ENCODE data around the gene NXT1. TPM values are rescaled to one million over a fixed set of nuclear protein-coding genes. Genes with fewer than 3 reads are reported as not detected.
"Not testable (repeated sequence)": the region's sequence is repeated elsewhere in the genome, so short reads cannot be mapped to it uniquely, and the experiment has no call there.

The NXT1 gene
- polyA plus RNA-seq, 3 donors from 2014 or later, result 60.3 to 129 (median 94.2) TPM

- peaks cover 0 to 15% (median 3%) of the 10 kb centered on the region in 3 donors for H3K27me3 Mint-ChIP-seq (ENCODE audit: low read depth in 3 of 3)
Observed at GRCh38 chr20:23337312-23337711, 13.3 kb upstream of the NXT1 start.

GRCh38 chr20:23339986-23340385, 10.6 kb upstream of the NXT1 start:
- H3K36me3 Mint-ChIP-seq, result no peaks in the 10 kb centered on the region
- H3K4me1 Mint-ChIP-seq, result no peaks in the 10 kb centered on the region
- H3K9me3 Mint-ChIP-seq, result no peaks in the 10 kb centered on the region
- H3K27me3 Mint-ChIP-seq (ENCODE audit: low read depth in 3 of 3), result peaks cover 0 to 8% (median 3%) of the 10 kb centered on the region in 3 donors
- no peak overlapping the region for H3K27ac Mint-ChIP-seq
- no peak for DNase-seq
- H3K4me3 Mint-ChIP-seq, result no peak overlapping the region

More at GRCh38 chr20:23337312-23337711, 13.3 kb upstream of the NXT1 start:
- no peak for DNase-seq
- H3K9me3 Mint-ChIP-seq, result no peaks in the 10 kb centered on the region
- H3K4me3 Mint-ChIP-seq, result no peak overlapping the region
- H3K36me3 Mint-ChIP-seq, result no peaks in the 10 kb centered on the region
- no peak overlapping the region for H3K27ac Mint-ChIP-seq
- no peaks in the 10 kb centered on the region for H3K4me1 Mint-ChIP-seq

GRCh38 chr20:23340524-23340923, 10.1 kb upstream of the NXT1 start:
- peak in 2 of 3 donors; percentile 19 to 39 for DNase-seq
- no peaks in the 10 kb centered on the region for H3K36me3 Mint-ChIP-seq
- H3K27ac Mint-ChIP-seq, result no peak overlapping the region
- H3K4me1 Mint-ChIP-seq, result no peaks in the 10 kb centered on the region
- H3K9me3 Mint-ChIP-seq, result no peaks in the 10 kb centered on the region
- H3K27me3 Mint-ChIP-seq (ENCODE audit: low read depth in 3 of 3), result peaks cover 0 to 8% (median 3%) of the 10 kb centered on the region in 3 donors
- H3K4me3 Mint-ChIP-seq, result no peak overlapping the region

- H3K4me1 Mint-ChIP-seq, result no peaks in the 10 kb centered on the region
- no peak for DNase-seq
- H3K27ac Mint-ChIP-seq, result no peak overlapping the region
- no peak overlapping the region for H3K4me3 Mint-ChIP-seq
- H3K27me3 Mint-ChIP-seq (ENCODE audit: low read depth in 3 of 3), result peaks cover 2 to 8% (median 3%) of the 10 kb centered on the region in 3 donors
- H3K9me3 Mint-ChIP-seq, result no peaks in the 10 kb centered on the region
- H3K36me3 Mint-ChIP-seq, result no peaks in the 10 kb centered on the region
Observed at GRCh38 chr20:23341073-23341472, 9.5 kb upstream of the NXT1 start.

- no peak overlapping the region for H3K27ac Mint-ChIP-seq
- peaks cover 2 to 5% (median 3%) of the 10 kb centered on the region in 3 donors for H3K27me3 Mint-ChIP-seq (ENCODE audit: low read depth in 3 of 3)
- no peak overlapping the region for H3K4me3 Mint-ChIP-seq
- no peak for DNase-seq
- H3K36me3 Mint-ChIP-seq, result no peaks in the 10 kb centered on the region
- H3K9me3 Mint-ChIP-seq, result no peaks in the 10 kb centered on the region
- peaks cover 0 to 2% of the 10 kb centered on the region in 2 donors for H3K4me1 Mint-ChIP-seq
Observed at GRCh38 chr20:23343590-23343989, 7.0 kb upstream of the NXT1 start.

- no peak for DNase-seq
- peak overlapping the region in 1 of 6 donors; percentile 45 for H3K27ac Mint-ChIP-seq
- H3K36me3 Mint-ChIP-seq, result no peaks in the 10 kb centered on the region
- no peak overlapping the region for H3K4me3 Mint-ChIP-seq
- H3K9me3 Mint-ChIP-seq, result no peaks in the 10 kb centered on the region
- peaks cover 7 to 8% of the 10 kb centered on the region in 2 donors for H3K4me1 Mint-ChIP-seq
- H3K27me3 Mint-ChIP-seq (ENCODE audit: low read depth in 3 of 3), result peaks cover 2 to 8% (median 3%) of the 10 kb centered on the region in 3 donors
Observed at GRCh38 chr20:23344336-23344735, 6.3 kb upstream of the NXT1 start.

GRCh38 chr20:23346002-23346401, 4.6 kb upstream of the NXT1 start:
- H3K4me3 Mint-ChIP-seq, result no peak overlapping the region

GRCh38 chr20:23347791-23348190, 2.8 kb upstream of the NXT1 start:
- Mint-ChIP-seq H3K27ac (peak overlapping the region in 5 of 6 donors; percentile 3 to 99 (median 46)), H3K4me3 (peak overlapping the region in 1 of 5 donors; percentile 18), H3K9me3 (no peaks in the 10 kb centered on the region), H3K27me3 (ENCODE audit: low read depth in 3 of 3) (peaks cover 9 to 23% (median 11%) of the 10 kb centered on the region in 3 donors), H3K4me1 (peaks cover 25 to 31% of the 10 kb centered on the region in 2 donors), H3K36me3 (no peaks in the 10 kb centered on the region)
- no peak for DNase-seq

More at GRCh38 chr20:23346002-23346401, 4.6 kb upstream of the NXT1 start:
- Mint-ChIP-seq H3K4me1 (peaks cover 13 to 19% of the 10 kb centered on the region in 2 donors), H3K36me3 (no peaks in the 10 kb centered on the region), H3K27ac (no peak overlapping the region), H3K27me3 (ENCODE audit: low read depth in 3 of 3) (peaks cover 8 to 19% (median 10%) of the 10 kb centered on the region in 3 donors), H3K9me3 (no peaks in the 10 kb centered on the region)
- DNase-seq, result no peak

GRCh38 chr20:23348510-23348909, 2.1 kb upstream of the NXT1 start:
- not testable (repeated sequence) for H3K9me3 Mint-ChIP-seq, H3K36me3 Mint-ChIP-seq, DNase-seq
- peaks cover 9 to 23% (median 11%) of the 10 kb centered on the region in 3 donors for H3K27me3 Mint-ChIP-seq (ENCODE audit: low read depth in 3 of 3)
- peak overlapping the region in 2 of 5 donors; percentile 40 to 98 for H3K4me3 Mint-ChIP-seq
- peak overlapping the region; percentile 57 to 100 (median 90) for H3K27ac Mint-ChIP-seq
- H3K4me1 Mint-ChIP-seq, result peaks cover 28 to 34% of the 10 kb centered on the region in 2 donors

- no peaks in the 10 kb centered on the region for H3K9me3 Mint-ChIP-seq
Observed at GRCh38 chr20:23349338-23350195, 1.0 kb upstream of the NXT1 start.

GRCh38 chr20:23350904-23351838, 580 bp downstream of the NXT1 start:
- Mint-ChIP-seq H3K27me3 (ENCODE audit: low read depth in 3 of 3) (peaks cover 9 to 23% (median 9%) of the 10 kb centered on the region in 3 donors), H3K9me3 (no peaks in the 10 kb centered on the region), H3K4me1 (peaks cover 28 to 34% of the 10 kb centered on the region in 2 donors), H3K27ac (peak overlapping the region; percentile 93 to 100 (median 100)), H3K36me3 (peaks cover 0 to 4% (median 3%) of the 10 kb centered on the region in 3 donors), H3K4me3 (peak overlapping the region; percentile 81 to 99 (median 95))
- DNase-seq, result peak; percentile 71 to 76 (median 74)

More at GRCh38 chr20:23349338-23350195, 1.0 kb upstream of the NXT1 start:
- Mint-ChIP-seq H3K4me3 (peak overlapping the region; percentile 93 to 99 (median 97)), H3K36me3 (peaks cover 0 to 3% (median 2%) of the 10 kb centered on the region in 3 donors), H3K27me3 (ENCODE audit: low read depth in 3 of 3) (peaks cover 9 to 23% (median 11%) of the 10 kb centered on the region in 3 donors), H3K4me1 (peaks cover 28 to 34% of the 10 kb centered on the region in 2 donors), H3K27ac (peak overlapping the region; percentile 99 to 100 (median 100))
- no peak for DNase-seq

- no peak overlapping the region for H3K4me3 Mint-ChIP-seq
- H3K4me1 Mint-ChIP-seq, result peaks cover 32 to 43% of the 10 kb centered on the region in 2 donors
- DNase-seq, result no peak
Observed at GRCh38 chr20:23356203-23356602, 5.6 kb downstream of the NXT1 start.

More at GRCh38 chr20:23356203-23356602, 5.6 kb downstream of the NXT1 start:
- Mint-ChIP-seq H3K36me3 (peaks cover 0 to 4% (median 3%) of the 10 kb centered on the region in 3 donors), H3K27ac (peak overlapping the region in 5 of 6 donors; percentile 34 to 98 (median 82)), H3K27me3 (ENCODE audit: low read depth in 3 of 3) (peaks cover 9 to 16% (median 13%) of the 10 kb centered on the region in 3 donors), H3K9me3 (no peaks in the 10 kb centered on the region)
